Raji (cell line): Measurements from ENCODE around the gene EPM2A.

Source experiments
- POLR2A ChIP-seq: IDR thresholded peaks from 2 replicates; pipeline ENCODE4 v1.6.1; 2011; ENCODE audit warnings: low read depth, low read length, control low read depth; ENCODE audit not compliant: insufficient read depth

EPM2A gene

GRCh38 chr6:145705561-145705960, 29.8 kb downstream of the EPM2A start:
- TF ChIP-seq POLR2A, result no peak

- TF ChIP-seq POLR2A, result no peak
These were observed 31.1 kb downstream of the EPM2A start for GRCh38 chr6:145704143-145704781.

DNA sequence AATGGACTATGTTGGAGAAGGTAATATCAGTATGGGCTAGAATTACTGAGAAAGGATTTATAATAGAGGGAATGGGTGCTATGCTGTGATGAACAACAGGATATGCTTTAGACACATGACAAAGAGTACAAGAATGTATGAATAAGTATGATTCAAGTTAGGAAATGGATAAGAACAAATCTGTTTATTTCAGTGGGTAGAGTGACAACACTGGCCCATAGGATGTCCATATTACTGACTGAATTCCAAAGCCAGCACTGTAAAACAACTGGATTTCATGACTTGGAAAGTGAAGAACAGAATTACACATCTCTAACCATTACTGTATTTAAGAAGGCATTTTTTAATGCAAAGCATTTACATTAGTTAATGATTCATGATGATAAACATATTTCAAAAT, 35.9 kb downstream of the EPM2A start:
- no peak for TF ChIP-seq POLR2A

DNA sequence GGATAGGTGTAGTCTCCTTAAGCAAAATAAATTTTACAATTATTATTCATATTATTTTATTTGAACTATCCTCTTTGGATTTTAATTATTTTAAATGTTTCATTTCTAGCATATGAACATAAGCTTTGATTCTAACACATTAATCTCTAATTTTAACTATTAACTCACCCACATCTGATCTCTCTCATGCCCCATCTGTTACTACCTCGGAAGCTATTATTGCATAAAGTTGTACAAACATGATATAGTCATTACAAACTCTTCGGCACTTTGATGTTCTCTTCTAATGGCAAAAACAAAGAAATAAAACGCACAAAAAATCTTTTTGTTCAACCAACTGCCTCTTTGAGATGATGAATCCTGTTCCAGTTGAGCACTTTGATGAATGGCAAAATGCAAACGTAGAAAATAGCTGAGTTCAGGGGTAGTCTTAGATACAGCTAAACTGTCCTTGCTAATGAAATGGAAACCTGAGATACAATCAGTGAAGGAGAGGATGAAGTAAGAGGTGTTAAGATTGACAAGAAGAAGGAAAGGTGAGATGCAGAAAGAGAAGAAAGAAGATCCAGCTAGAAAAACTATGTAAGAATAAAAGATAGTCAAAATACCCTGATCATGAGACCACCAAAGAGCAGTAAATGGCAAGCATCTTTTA, 41.1 kb downstream of the EPM2A start:
- no peak for TF ChIP-seq POLR2A

DNA sequence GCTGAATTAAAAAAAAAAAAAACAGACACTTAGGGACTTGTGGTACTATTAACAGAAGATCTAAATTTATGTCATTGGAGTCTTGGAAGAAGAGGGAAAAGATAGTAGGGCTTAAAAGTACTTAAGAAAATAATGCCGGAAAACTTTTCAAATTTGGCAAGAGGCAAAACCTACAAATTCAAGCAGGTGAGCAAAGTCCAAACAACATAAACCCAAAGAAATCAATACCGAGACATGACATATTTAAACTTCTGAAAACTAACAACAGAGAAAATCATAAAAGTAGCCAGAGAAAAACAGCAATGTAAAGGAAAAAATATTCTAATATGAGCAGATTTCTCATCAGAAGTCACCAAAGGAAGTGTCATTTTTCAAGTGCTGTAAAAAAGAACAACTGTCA, 44.4 kb downstream of the EPM2A start:
- TF ChIP-seq POLR2A, result no peak

DNA sequence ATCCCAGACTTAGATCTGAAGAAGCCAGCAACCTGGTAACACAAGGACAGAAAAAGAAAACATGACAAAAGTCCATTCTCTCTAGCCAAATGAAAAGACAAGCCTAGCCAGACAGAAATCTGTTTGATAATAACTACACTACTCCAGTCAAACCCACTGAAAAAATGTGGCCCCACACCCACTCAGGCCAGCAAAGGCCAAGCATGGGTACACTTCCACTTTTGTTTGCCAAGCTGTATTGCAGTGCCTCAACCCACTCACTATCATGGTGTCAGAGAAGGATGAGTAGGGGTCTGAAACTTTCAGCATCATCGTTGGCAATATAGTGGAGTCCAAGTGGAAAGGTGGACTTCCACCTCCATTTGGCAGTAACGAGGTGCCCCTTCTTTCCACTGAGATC, 45.8 kb downstream of the EPM2A start:
- no peak for TF ChIP-seq POLR2A

DNA sequence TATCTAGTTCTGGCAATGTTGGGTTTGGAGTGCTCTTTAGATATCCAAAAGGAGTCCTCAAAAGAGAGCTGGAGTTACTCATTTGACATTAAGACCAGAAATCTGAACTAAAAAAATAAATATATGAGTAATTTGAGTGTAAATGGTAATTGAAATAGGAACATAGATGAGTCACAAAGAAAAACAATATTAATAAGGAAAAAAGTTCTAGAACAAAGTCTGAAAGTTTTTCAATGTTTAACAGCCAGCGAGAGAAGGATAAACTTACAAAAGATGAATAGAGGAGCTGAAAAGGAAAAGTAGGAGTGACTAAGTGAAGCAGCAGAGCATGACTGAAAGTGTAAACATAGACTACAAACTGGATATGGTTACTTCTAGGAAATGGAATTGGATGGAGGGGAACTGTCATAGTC, 46.8 kb downstream of the EPM2A start:
- no peak for TF ChIP-seq POLR2A

DNA sequence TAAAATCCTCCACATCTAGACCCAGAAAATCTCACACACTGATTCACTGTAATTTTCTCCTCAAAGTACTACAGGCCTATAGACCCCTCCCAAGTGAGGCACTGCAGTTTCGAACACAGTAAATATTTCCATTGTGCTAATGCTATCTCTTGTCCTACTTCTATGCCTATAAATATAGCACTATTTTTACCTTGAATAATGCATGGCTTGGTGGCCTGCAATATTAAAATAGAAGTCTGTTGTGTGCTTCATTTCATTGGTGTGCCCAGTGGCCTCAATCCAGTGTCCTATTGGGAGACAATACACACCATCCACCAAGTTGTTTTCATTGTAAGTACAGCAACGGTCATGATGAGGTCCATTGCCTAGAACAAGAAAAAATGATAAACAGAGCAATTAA, 49.4 kb downstream of the EPM2A start:
- no peak for TF ChIP-seq POLR2A

- no peak for TF ChIP-seq POLR2A
These were observed 53.4 kb downstream of the EPM2A start for GRCh38 chr6:145681965-145682364.

- TF ChIP-seq POLR2A, result no peak
These were observed 61.8 kb downstream of the EPM2A start for GRCh38 chr6:145673504-145673903.

GRCh38 chr6:145670311-145670710, 65.0 kb downstream of the EPM2A start:
- no peak for TF ChIP-seq POLR2A

GRCh38 chr6:145669627-145670034, 65.7 kb downstream of the EPM2A start:
- TF ChIP-seq POLR2A, result no peak

DNA sequence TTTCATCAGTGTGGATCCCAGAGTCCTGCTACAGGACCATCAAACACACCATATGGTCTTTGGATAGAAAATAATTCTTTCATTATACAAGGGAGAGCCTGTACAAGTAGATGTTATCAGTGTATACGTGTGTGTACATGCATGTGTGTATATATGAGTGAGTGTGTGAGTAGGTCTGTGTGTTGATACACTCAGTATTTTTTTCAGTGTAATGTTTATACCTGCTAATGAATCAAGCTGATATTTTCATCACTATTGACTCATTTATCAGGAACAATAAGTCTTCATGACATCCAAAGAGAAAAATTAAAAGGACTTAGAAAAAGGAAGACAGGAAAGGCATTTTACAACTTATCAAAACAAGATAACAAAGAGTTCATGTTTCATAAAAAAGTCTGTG, 66.5 kb downstream of the EPM2A start:
- no peak for TF ChIP-seq POLR2A

DNA sequence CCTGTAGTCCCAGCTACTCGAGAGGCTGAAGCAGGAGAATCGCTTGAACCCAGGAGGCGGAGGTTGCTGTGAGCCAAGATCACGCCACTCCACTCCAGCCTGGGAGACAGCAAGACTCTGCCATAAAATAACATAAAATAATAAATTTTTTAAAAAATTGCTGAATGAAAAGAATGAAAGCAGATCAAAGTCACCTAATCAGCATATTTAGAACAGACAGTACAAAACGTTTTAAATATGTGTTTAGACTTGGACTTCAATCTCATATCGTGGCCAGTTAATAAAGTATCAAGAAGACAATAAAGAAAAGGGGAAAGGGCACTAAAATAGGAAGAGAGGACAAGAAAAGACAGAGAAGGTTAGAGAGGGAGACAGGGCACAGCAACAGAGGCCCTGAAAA, 74.6 kb downstream of the EPM2A start:
- no peak for TF ChIP-seq POLR2A

- no peak for TF ChIP-seq POLR2A
These were observed 79.2 kb downstream of the EPM2A start for GRCh38 chr6:145656128-145656527.

DNA sequence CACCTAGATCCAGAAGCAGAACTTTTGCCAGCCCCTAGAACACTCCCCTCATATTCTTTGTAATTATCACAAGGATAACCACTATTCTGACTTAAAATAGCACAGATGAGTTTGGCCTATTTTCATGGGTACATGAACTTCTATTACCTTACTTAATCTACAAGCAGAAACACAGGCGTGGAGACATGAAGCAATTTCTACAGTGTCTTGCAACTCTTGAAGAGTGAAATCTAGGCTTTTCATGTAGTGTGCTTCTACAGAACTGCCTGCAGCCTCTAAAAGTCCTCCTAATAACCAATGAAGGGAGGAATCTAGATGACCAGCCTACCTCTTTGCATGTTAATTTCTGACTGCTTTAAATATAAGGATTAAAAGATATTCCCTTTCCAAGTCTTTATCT, 82.7 kb downstream of the EPM2A start:
- TF ChIP-seq POLR2A, result no peak

DNA sequence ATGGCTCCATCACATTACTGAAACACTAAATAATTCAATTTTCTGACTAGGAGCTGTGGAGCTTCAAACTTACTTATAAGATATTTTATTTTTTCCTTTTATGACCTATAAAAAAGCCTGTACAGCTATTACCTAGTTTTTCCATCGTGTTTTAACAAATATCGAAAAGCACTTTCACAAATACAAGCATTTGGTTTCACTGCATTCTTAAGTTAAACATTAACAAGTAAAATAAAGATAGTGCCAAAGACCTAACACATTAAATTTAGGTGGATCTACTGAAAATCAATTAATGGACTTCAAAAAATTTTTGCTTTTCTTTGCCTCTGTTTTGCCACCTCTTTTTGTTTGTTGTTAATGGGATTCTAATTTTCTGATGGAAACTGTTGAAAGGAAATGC, 83.3 kb downstream of the EPM2A start:
- no peak for TF ChIP-seq POLR2A
